GM12878 (cell line): ENCODE measurements around the gene SPINDOC.

Experiments used
- BMI1 ChIP-seq: fragments of 450-650 bp; IDR thresholded peaks from 2 replicates; pipeline ENCODE4 v1.6.1; 2016; ENCODE audit warnings: mild to moderate bottlenecking, moderate library complexity, borderline replicate concordance
- CEBPB ChIP-seq, 2 experiments: fragments of 150-350 bp in 1 of 2; IDR thresholded peaks; 2 replicates each; pipeline ENCODE4 v1.6.1; 2012 to 2014; ENCODE audit warnings: low read depth in 2 of 2, low read length in 2 of 2, borderline replicate concordance in 1 of 2, inconsistent platforms in 1 of 2
- ESRRA ChIP-seq: IDR thresholded peaks from 2 replicates; pipeline ENCODE4 v1.6.1; 2012; ENCODE audit warnings: mild to moderate bottlenecking, low read length, improper control_type of control experiment
- HCFC1 ChIP-seq: fragments of 150-350 bp; IDR thresholded peaks from 2 replicates; pipeline ENCODE4 v1.6.1; 2014; ENCODE audit warnings: low read length
- POLR2AphosphoS5 ChIP-seq: IDR thresholded peaks from 2 replicates; pipeline ENCODE4 v1.6.1; 2011; ENCODE audit warnings: mild to moderate bottlenecking, low read length, inconsistent platforms
- RCOR1 ChIP-seq: conservative IDR thresholded peaks from 2 replicates; pipeline ENCODE4 v1.6.1; 2012; ENCODE audit warnings: low read depth, low read length, improper control_type of control experiment
- TF ChIP-seq, protein P1 (sequence below), 3 experiments: IDR thresholded peaks in 2 of 3; conservative IDR thresholded peaks in 1 of 3; 2 replicates each; pipeline ENCODE4 v1.5.1; 2011; ENCODE audit warnings: low read depth in 3 of 3, low read length in 3 of 3, mild to moderate bottlenecking in 3 of 3, control low read depth in 2 of 3, moderate library complexity in 2 of 3, inconsistent platforms in 1 of 3, mixed read lengths in 1 of 3; ENCODE audit not compliant: control insufficient read depth in 2 of 3, insufficient read depth in 1 of 3; ENCODE audit errors: extremely low read depth in 1 of 3

DNA sequence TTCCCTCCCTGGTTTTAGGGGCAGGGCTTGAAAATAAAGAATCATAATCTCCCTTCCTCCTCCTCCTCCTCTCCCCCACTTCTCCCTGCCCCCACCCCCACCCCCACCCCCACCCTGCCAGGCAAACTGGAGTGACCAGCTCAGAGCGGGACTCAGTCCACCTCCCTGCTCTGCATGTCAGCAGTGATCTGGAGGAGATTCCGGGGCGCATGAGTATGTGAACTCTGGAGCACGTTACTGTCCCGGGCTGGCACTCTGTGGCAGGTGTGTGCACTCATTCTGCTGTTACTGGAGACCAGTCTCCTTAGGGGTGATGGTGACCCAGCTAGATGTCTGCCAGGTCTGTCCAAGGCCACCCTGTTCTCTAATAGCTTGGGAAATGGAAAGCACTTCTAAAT lies 59.5 kb downstream of the SPINDOC start:
- TF ChIP-seq, protein P1, sequence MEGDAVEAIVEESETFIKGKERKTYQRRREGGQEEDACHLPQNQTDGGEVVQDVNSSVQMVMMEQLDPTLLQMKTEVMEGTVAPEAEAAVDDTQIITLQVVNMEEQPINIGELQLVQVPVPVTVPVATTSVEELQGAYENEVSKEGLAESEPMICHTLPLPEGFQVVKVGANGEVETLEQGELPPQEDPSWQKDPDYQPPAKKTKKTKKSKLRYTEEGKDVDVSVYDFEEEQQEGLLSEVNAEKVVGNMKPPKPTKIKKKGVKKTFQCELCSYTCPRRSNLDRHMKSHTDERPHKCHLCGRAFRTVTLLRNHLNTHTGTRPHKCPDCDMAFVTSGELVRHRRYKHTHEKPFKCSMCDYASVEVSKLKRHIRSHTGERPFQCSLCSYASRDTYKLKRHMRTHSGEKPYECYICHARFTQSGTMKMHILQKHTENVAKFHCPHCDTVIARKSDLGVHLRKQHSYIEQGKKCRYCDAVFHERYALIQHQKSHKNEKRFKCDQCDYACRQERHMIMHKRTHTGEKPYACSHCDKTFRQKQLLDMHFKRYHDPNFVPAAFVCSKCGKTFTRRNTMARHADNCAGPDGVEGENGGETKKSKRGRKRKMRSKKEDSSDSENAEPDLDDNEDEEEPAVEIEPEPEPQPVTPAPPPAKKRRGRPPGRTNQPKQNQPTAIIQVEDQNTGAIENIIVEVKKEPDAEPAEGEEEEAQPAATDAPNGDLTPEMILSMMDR (IDR thresholded peaks at IDR 0.05 in 2 of 3, conservative IDR thresholded peaks at IDR 0.05 in 1 of 3; ENCODE audit: control insufficient read depth in 2 of 3, extremely low read depth in 1 of 3, insufficient read depth in 1 of 3, low read depth in 3 of 3, low read length in 3 of 3) = no peak
- no peak for TF ChIP-seq ESRRA
- no peak for TF ChIP-seq POLR2AphosphoS5
- no peak for TF ChIP-seq RCOR1
- no peak for TF ChIP-seq BMI1
- no peak for TF ChIP-seq HCFC1
- TF ChIP-seq CEBPB (IDR thresholded peaks at IDR 0.05; ENCODE audit: borderline replicate concordance in 1 of 2, low read depth in 2 of 2, low read length in 2 of 2) = no peak
